Gastrocnemius medialis (tissue), 4 donors: ENCODE measurements around the gene KDM5B. TPM values are rescaled to one million over a fixed set of nuclear protein-coding genes. Genes with fewer than 3 reads are reported as not detected.

ENCODE experiments used
- ATAC-seq, 2 donors: fragments of 150-250 bp; one replicate each; pipeline ENCODE4 v1.9.1; 2016
- DNase-seq, 2 donors: peaks; one replicate each; pipeline ENCODE4 v3.0.0-alpha.2; 2019
- H3K27ac ChIP-seq, 4 donors: fragments of 200-600 bp; sonication (generic); 1 replicate in 1 of 4; 2 replicates in 3 of 4; pipeline ENCODE4 v1.5.1; 2016 to 2018; ENCODE audit warnings: mild to moderate bottlenecking in 2 of 4, moderate library complexity in 1 of 4
- H3K27me3 ChIP-seq, 3 donors: fragments of 200-600 bp; sonication (generic) in 2 of 3; 1 replicate in 1 of 3; 2 replicates in 2 of 3; pipeline versions ENCODE4 v1.5.1 to v1.6.0; 2016 to 2019; ENCODE audit warnings: mild to moderate bottlenecking in 1 of 3, moderate library complexity in 1 of 3
- H3K36me3 ChIP-seq, 2 donors: fragments of 200-600 bp; sonication (generic) in 1 of 2; one replicate each; pipeline ENCODE4 v1.5.1; 2017 to 2018
- H3K4me1 ChIP-seq, 2 donors: fragments of 200-600 bp; sonication (generic) in 1 of 2; one replicate each; pipeline ENCODE4 v1.5.1; 2016 to 2017; ENCODE audit warnings: mild to moderate bottlenecking in 2 of 2
- H3K4me3 ChIP-seq, 4 donors: fragments of 200-600 bp; sonication (generic) in 3 of 4; 1 replicate in 1 of 4; 2 replicates in 3 of 4; pipeline ENCODE4 v1.5.1; 2016 to 2019; ENCODE audit warnings: mild to moderate bottlenecking in 2 of 4
- H3K9me3 ChIP-seq, 3 donors: fragments of 200-600 bp; sonication (generic) in 2 of 3; 1 replicate in 1 of 3; 2 replicates in 2 of 3; pipeline ENCODE4 v1.5.1; 2016 to 2019
- CTCF ChIP-seq, 5 experiments: fragments of 450-650 bp in 3 of 5; fragments of 200-600 bp in 2 of 5; sonication (generic) in 2 of 5; IDR thresholded peaks in 4 of 5; conservative IDR thresholded peaks in 1 of 5; 1 replicate in 4 of 5; 2 replicates in 1 of 5; pipeline ENCODE4 v1.5.1; 2016 to 2019; ENCODE audit warnings: antibody characterized with exemption in 5 of 5, mild to moderate bottlenecking in 3 of 5, moderate library complexity in 3 of 5
- POLR2A ChIP-seq, 2 donors: fragments of 450-650 bp; IDR thresholded peaks; one replicate each; pipeline ENCODE4 v1.6.1; 2017; ENCODE audit warnings: antibody characterized with exemption in 2 of 2, mild to moderate bottlenecking in 2 of 2, moderate library complexity in 2 of 2
- in situ Hi-C, 4 donors: fragments of 200-750 bp; cut with MboI; loops; one replicate each; pipeline versions ENCODE4 v1.15.0 to v1.8.0; 2017; ENCODE audit warnings: low sequenced_read_pairs in 4 of 4
- intact Hi-C: fragments of 100-400 bp; cut with DNase I; formaldehyde crosslinking; loops from one replicate; pipeline ENCODE4 v1.15.1; 2023; ENCODE audit warnings: low total_unique reads
- total RNA-seq, 4 donors: library from RNA; depleted of rRNA; stranded (reverse); fragments of >200 nt; gene quantifications; one replicate each; pipeline versions ENCODE4 v1.1.0 to v1.2.3, GENCODE V29; 2016

Gene KDM5B
- total RNA-seq, 4 donors from 2014 or later: 10.7 to 17.1 (median 13.7) TPM

GRCh38 chr1:202852163-202852904 lies 44.1 kb upstream of the KDM5B start:
- Histone ChIP-seq H3K27me3 (no peaks in the 10 kb centered on the region), H3K27ac (no peak overlapping the region), H3K9me3 (no peaks in the 10 kb centered on the region), H3K4me3 (no peak overlapping the region), H3K36me3 (no peaks in the 10 kb centered on the region), H3K4me1 (no peaks in the 10 kb centered on the region)
- in situ Hi-C loops (no loop called here), intact Hi-C loops (no loop called here)
- no peak for TF ChIP-seq POLR2A (IDR thresholded peaks at IDR 0.05)
- ATAC-seq: no peak
- DNase-seq: no peak

GRCh38 chr1:202850593-202851362 lies 42.6 kb upstream of the KDM5B start:
- ATAC-seq (peak in 1 of 2 donors; percentile 33), DNase-seq (no peak)
- Histone ChIP-seq H3K4me3 (no peak overlapping the region), H3K27ac (no peak overlapping the region), H3K4me1 (no peaks in the 10 kb centered on the region), H3K9me3 (no peaks in the 10 kb centered on the region), H3K27me3 (no peaks in the 10 kb centered on the region), H3K36me3 (no peaks in the 10 kb centered on the region)
- TF ChIP-seq CTCF (IDR thresholded peaks at IDR 0.05 in 4 of 5, conservative IDR thresholded peaks at IDR 0.05 in 1 of 5): no peak
- TF ChIP-seq POLR2A (IDR thresholded peaks at IDR 0.05): no peak
- in situ Hi-C loops: no loop called here
- intact Hi-C loops: no loop called here

- ATAC-seq: no peak
- in situ Hi-C loops (no loop called here), intact Hi-C loops (no loop called here)
These were observed 39.9 kb upstream of the KDM5B start for GRCh38 chr1:202848191-202848542.

GRCh38 chr1:202844935-202845334 lies 36.7 kb upstream of the KDM5B start:
- Histone ChIP-seq H3K27me3 (no peaks in the 10 kb centered on the region), H3K36me3 (no peaks in the 10 kb centered on the region), H3K27ac (no peak overlapping the region), H3K9me3 (no peaks in the 10 kb centered on the region), H3K4me3 (no peak overlapping the region), H3K4me1 (no peaks in the 10 kb centered on the region)
- intact Hi-C loops (no loop called here), in situ Hi-C loops (no loop called here)
- DNase-seq (no peak), ATAC-seq (no peak)
- TF ChIP-seq CTCF (IDR thresholded peaks at IDR 0.05 in 4 of 5, conservative IDR thresholded peaks at IDR 0.05 in 1 of 5) (no peak), POLR2A (IDR thresholded peaks at IDR 0.05) (no peak)

More at GRCh38 chr1:202848191-202848542, 39.9 kb upstream of the KDM5B start:
- TF ChIP-seq POLR2A (IDR thresholded peaks at IDR 0.05): no peak
- TF ChIP-seq CTCF (IDR thresholded peaks at IDR 0.05 in 4 of 5, conservative IDR thresholded peaks at IDR 0.05 in 1 of 5): no peak
- H3K9me3 ChIP-seq: no peaks in the 10 kb centered on the region
- H3K27ac ChIP-seq: no peak overlapping the region
- no peaks in the 10 kb centered on the region for H3K4me1 ChIP-seq
- H3K4me3 ChIP-seq: no peak overlapping the region
- no peak for DNase-seq
- H3K36me3 ChIP-seq: no peaks in the 10 kb centered on the region
- no peaks in the 10 kb centered on the region for H3K27me3 ChIP-seq

- Histone ChIP-seq H3K27ac (no peak overlapping the region), H3K9me3 (no peaks in the 10 kb centered on the region), H3K4me3 (no peak overlapping the region), H3K4me1 (no peaks in the 10 kb centered on the region), H3K27me3 (no peaks in the 10 kb centered on the region), H3K36me3 (no peaks in the 10 kb centered on the region)
- in situ Hi-C loops: no loop called here
- ATAC-seq: no peak
- DNase-seq: no peak
- intact Hi-C loops: no loop called here
- TF ChIP-seq CTCF (IDR thresholded peaks at IDR 0.05 in 4 of 5, conservative IDR thresholded peaks at IDR 0.05 in 1 of 5) (no peak), POLR2A (IDR thresholded peaks at IDR 0.05) (no peak)
These were observed 36.0 kb upstream of the KDM5B start for GRCh38 chr1:202844259-202844658.
